Loucy (cell line): Measurements from ENCODE around the gene KRTAP19-1.

Experiments
- CTCF ChIP-seq: fragments of 200-600 bp; sonication (generic); conservative IDR thresholded peaks from 2 replicates; pipeline ENCODE4 v1.5.1; 2014; ENCODE audit warnings: mild to moderate bottlenecking, antibody characterized with exemption, low read length
- EZH2phosphoT487 ChIP-seq: fragments of 200-600 bp; IDR thresholded peaks from 2 replicates; pipeline ENCODE4 v1.6.1; 2018; ENCODE audit warnings: antibody characterized with exemption, mild to moderate bottlenecking, moderate library complexity, borderline replicate concordance

- no peak for TF ChIP-seq CTCF
- no peak for TF ChIP-seq EZH2phosphoT487
Observed at GRCh38 chr21:30487336-30487735, 7.2 kb upstream of the KRTAP19-1 start, which contains the start of gene KRTAP19-2.
